Esophagus squamous epithelium (tissue), 4 donors: Measurements from ENCODE around the gene RIMS3.

Source experiments
- CTCF ChIP-seq, 6 experiments: fragments of 450-650 bp in 4 of 6; fragments of 200-600 bp in 2 of 6; sonication (generic) in 2 of 6; IDR thresholded peaks; one replicate each; pipeline ENCODE4 v1.5.1; 2016 to 2019; ENCODE audit warnings: antibody characterized with exemption in 6 of 6, mild to moderate bottlenecking in 4 of 6, moderate library complexity in 4 of 6
- POLR2A ChIP-seq, 4 donors: fragments of 450-650 bp; IDR thresholded peaks; one replicate each; pipeline ENCODE4 v1.6.1; 2017; ENCODE audit warnings: antibody characterized with exemption in 4 of 4, mild to moderate bottlenecking in 4 of 4, moderate library complexity in 3 of 4

GRCh38 chr1:40640314-40641076 lies 25.0 kb downstream of the RIMS3 start:
- TF ChIP-seq POLR2A (IDR thresholded peaks at IDR 0.05) (no peak), CTCF (IDR thresholded peaks at IDR 0.05) (no peak)
